HG03175 (cell line): ENCODE data around the gene UGT3A2.
A peak's percentile ranks its signal among the peaks of the same experiment; 100 is the strongest.

ENCODE experiments used
- ATAC-seq: cut with Tn5 transposase; IDR thresholded peaks from one replicate; pipeline ENCODE4 v1.9.1; 2021; ENCODE audit warnings: mild to moderate bottlenecking, moderate library complexity; ENCODE audit not compliant: unreplicated experiment

UGT3A2 gene

GRCh38 chr5:36066540-36067210 is at the start of gene UGT3A2:
Gene UGT3A2, minus strand, starts transcription at chr5:36066882. Its CDS starts 93 bp downstream, at chr5:36066789.
- no peak for ATAC-seq

- ATAC-seq = no peak
Measured at GRCh38 chr5:36111238-36111637, 44.6 kb upstream of the UGT3A2 start.

GRCh38 chr5:36108758-36109460 is 42.2 kb upstream of the UGT3A2 start:
- no peak for ATAC-seq

GRCh38 chr5:36105819-36106218 is 39.1 kb upstream of the UGT3A2 start:
- ATAC-seq = no peak

- no peak for ATAC-seq
Measured at GRCh38 chr5:36099748-36100147, 33.1 kb upstream of the UGT3A2 start.

- no peak for ATAC-seq
Measured at GRCh38 chr5:36096486-36096885, 29.8 kb upstream of the UGT3A2 start.

- ATAC-seq = peak; percentile 89
Measured at GRCh38 chr5:36089989-36090388, 23.3 kb upstream of the UGT3A2 start.

- ATAC-seq = peak; percentile 89
Measured at GRCh38 chr5:36079200-36079781, 12.6 kb upstream of the UGT3A2 start.

GRCh38 chr5:36078430-36078829 is 11.7 kb upstream of the UGT3A2 start:
- no peak for ATAC-seq

GRCh38 chr5:36073595-36074216 is 7.0 kb upstream of the UGT3A2 start:
- ATAC-seq = peak; percentile 86

- ATAC-seq = peak; percentile 33
Measured at GRCh38 chr5:36070687-36071571, 4.2 kb upstream of the UGT3A2 start.

GRCh38 chr5:36068751-36069281 is 2.1 kb upstream of the UGT3A2 start:
- ATAC-seq = no peak

GRCh38 chr5:36066001-36066539 is 612 bp downstream of the UGT3A2 start:
- ATAC-seq = no peak

GRCh38 chr5:36060420-36060887 is 6.2 kb downstream of the UGT3A2 start:
- ATAC-seq = no peak

GRCh38 chr5:36059571-36060419 is 6.9 kb downstream of the UGT3A2 start:
- no peak for ATAC-seq

- ATAC-seq = no peak
Measured at GRCh38 chr5:36058776-36059175, 7.9 kb downstream of the UGT3A2 start.

- ATAC-seq = no peak
Measured at GRCh38 chr5:36057386-36057785, 9.3 kb downstream of the UGT3A2 start.

GRCh38 chr5:36056422-36056821 is 10.3 kb downstream of the UGT3A2 start:
- no peak for ATAC-seq

- no peak for ATAC-seq
Measured at GRCh38 chr5:36055984-36056383, 10.7 kb downstream of the UGT3A2 start.
